Right ventricle myocardium inferior (tissue), 1 donor: Measurements from ENCODE around the gene NMT2. TPM values are rescaled to one million over a fixed set of nuclear protein-coding genes. Genes with fewer than 3 reads are reported as not detected.

Source experiments
- ATAC-seq: fragments of 200-7000 bp; cut with Tn5 transposase; one replicate; pipeline ENCODE4 v1.9.1; 2020; ENCODE audit warnings: mild to moderate bottlenecking, moderate library complexity
- DNase-seq: peaks from one replicate; pipeline ENCODE4 v3.0.0; 2021; ENCODE audit errors: missing footprints
- intact Hi-C: fragments of 100-400 bp; cut with DNase I; formaldehyde crosslinking; loops from one replicate; pipeline ENCODE4 v1.11.0; 2022
- total RNA-seq: library from RNA; stranded (reverse); fragmentation: NEBNext Ultra II Directional; extraction: Animal tissue kit (Norgen Biotek cat#: 25700); gene quantifications from one replicate; pipeline ENCODE4 v1.2.1, GENCODE V29; 2021
- donor health status: DM: no; HTN: yes; CAD: no; lungs with severe emphysema.

Gene NMT2
- total RNA-seq, 1 donor from 2014 or later: 14.3 TPM

DNA sequence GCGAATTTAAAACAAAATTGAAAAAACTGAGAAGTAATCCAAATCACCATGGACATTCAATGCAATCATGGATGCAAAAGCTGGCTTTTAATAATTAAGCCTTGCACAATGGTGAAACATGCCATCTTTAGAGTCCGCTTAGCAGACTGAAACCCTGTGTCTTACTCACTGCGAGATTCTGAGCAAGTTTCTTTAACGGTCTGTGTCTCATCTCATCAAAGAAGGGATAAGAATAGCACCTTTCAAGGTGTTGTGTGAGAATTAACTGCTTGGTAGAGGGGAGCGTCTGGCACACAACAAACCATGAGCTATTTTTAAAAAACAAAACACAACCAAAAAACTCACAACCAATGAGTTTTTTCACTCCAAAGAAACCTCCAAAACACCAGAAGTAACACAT is 101.3 kb downstream of the NMT2 start:
- no peak for ATAC-seq
- no peak for DNase-seq

DNA sequence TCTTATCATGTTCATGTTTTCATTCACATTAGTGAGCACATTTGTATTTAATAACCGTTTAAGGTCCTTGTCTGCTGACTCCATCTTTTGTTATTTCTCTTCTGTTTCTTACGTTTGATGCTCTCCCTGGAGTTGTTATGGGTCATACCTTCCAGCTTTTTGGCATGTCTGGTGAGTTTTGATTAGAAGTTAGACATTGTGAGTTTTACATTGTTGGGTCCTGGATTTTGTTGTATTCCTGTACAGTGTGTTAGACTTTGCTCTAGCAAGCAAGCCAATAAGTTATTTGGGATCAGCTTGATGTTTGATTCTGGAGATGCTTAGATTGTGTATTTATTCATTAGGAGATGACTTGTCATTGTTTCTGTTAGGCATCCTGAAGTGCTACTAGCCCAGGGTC is 107.9 kb downstream of the NMT2 start:
- intact Hi-C loops: no loop called here
- DNase-seq (no peak), ATAC-seq (no peak)

More for the DNA sequence above, 101.3 kb downstream of the NMT2 start:
- intact Hi-C loops: no loop called here

DNA sequence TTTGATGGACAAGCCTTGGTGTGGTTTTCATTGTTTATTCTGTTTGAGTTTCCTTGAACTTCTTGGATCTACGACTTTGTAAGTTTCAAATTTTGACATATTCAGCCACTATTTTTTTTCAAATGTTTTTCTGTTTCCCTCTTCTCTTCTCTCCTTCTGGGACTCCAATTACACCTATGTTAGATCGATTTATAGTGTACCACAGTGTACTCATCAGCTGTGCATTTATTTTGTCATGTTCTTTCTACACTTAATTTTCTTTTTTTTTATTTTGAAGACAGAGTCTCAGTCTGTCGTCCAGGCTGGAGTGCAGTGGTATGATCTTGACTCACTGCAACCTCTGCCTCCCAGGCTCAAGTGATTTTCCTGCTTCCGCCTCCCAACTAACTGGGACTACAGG is 108.6 kb downstream of the NMT2 start:
- DNase-seq (no peak), ATAC-seq (no peak)
- intact Hi-C loops: no loop called here

DNA sequence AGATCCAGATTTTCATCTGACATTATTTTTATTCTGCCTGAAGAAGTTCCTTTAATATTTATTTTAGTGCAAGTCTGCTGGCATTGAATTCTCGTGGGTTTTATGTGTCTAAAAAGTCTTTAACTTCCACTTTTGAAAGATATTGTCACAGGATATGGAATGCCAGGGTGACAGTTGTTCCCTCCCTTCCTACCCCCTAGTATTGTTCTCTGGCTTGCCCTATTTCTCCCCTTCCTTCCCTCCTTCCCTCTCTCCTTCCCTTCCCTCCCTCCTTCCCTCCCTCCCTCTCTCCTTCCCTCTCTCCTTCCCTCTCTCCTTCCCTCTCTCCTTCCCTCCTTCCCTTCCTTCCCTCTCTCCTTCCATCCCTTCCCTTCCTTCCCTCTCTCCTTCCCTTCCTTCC is 109.8 kb downstream of the NMT2 start:
- intact Hi-C loops: no loop called here
- DNase-seq (no peak), ATAC-seq (no peak)

Other genes starting within 250 kb of the NMT2 start
- gene DCLRE1C, start 214.6 kb downstream of the NMT2 start, total RNA-seq: 4.2 TPM
- gene MEIG1, start 209.3 kb downstream of the NMT2 start, total RNA-seq: not detected
- gene OLAH, start 124.8 kb downstream of the NMT2 start, total RNA-seq: 0.35 TPM
- not detected for gene ACBD7, start 79.9 kb downstream of the NMT2 start, total RNA-seq
- gene RPP38, start 71.3 kb downstream of the NMT2 start, total RNA-seq: 9.1 TPM
- gene FAM171A1, start 202.6 kb upstream of the NMT2 start, total RNA-seq: 12.2 TPM